Adrenal gland (tissue), 12 donors: ENCODE results near the gene CMTM8. TPM values are rescaled to one million over a fixed set of nuclear protein-coding genes. Genes with fewer than 3 reads are reported as not detected.
A peak's percentile ranks its signal among the peaks of the same experiment; 100 is the strongest.

Source experiments
- DNase-seq, 7 donors: peaks; one replicate each; pipeline ENCODE4 v3.0.0-alpha.2; 2019 to 2020
- H3K27ac ChIP-seq, 5 donors: fragments of 200-600 bp; sonication (generic) in 4 of 5; 1 replicate in 3 of 5; 2 replicates in 2 of 5; pipeline versions ENCODE4 v1.5.1 to v1.8.0; 2016 to 2020; ENCODE audit warnings: mild to moderate bottlenecking in 1 of 5
- H3K27me3 ChIP-seq: fragments of 200-600 bp; 2 replicates; pipeline ENCODE4 v1.8.0; 2021
- H3K36me3 ChIP-seq, 2 donors: fragments of 200-600 bp; replicated peaks in 1 of 2; 1 replicate in 1 of 2; 2 replicates in 1 of 2; pipeline versions ENCODE4 v1.5.1 to v1.8.0; 2018 to 2022
- H3K4me1 ChIP-seq, 2 donors: fragments of 200-600 bp; replicated peaks in 1 of 2; 1 replicate in 1 of 2; 2 replicates in 1 of 2; pipeline versions ENCODE4 v1.5.1 to v1.8.0; 2018 to 2021
- H3K4me3 ChIP-seq, 4 donors: fragments of 200-600 bp; sonication (generic) in 3 of 4; one replicate each; pipeline ENCODE4 v1.5.1; 2016 to 2018
- H3K9me3 ChIP-seq, 3 donors: fragments of 200-600 bp; sonication (generic) in 1 of 3; replicated peaks in 1 of 3; 1 replicate in 2 of 3; 2 replicates in 1 of 3; pipeline versions ENCODE4 v1.5.1 to v1.8.0; 2016 to 2021
- CTCF ChIP-seq, 6 experiments: fragments of 450-650 bp in 4 of 6; fragments of 200-600 bp in 2 of 6; sonication (generic) in 1 of 6; IDR thresholded peaks; 1 replicate in 5 of 6; 2 replicates in 1 of 6; pipeline versions ENCODE4 v1.5.1 to v1.8.0; 2016 to 2021; ENCODE audit warnings: antibody characterized with exemption in 6 of 6, mild to moderate bottlenecking in 2 of 6, moderate library complexity in 1 of 6
- POLR2A ChIP-seq, 2 donors: fragments of 450-650 bp; IDR thresholded peaks; one replicate each; pipeline ENCODE4 v1.6.1; 2017; ENCODE audit warnings: antibody characterized with exemption in 2 of 2, mild to moderate bottlenecking in 2 of 2, moderate library complexity in 1 of 2
- WGBS, 4 donors: extraction: QIAGEN DNeasy Blood & Tissue Kit in 2 of 4; methylation state at CpG; one replicate each; pipeline versions ENCODE4 v1.1.5 to v1.1.7; 2013 to 2017; 5-methylcytosine and 5-hydroxymethylcytosine counted together
- intact Hi-C, 2 donors: fragments of 100-400 bp; cut with DNase I; formaldehyde crosslinking; loops; one replicate each; pipeline versions ENCODE4 v1.14.1 to v1.15.0; 2022 to 2023
- polyA plus RNA-seq, 3 donors: library from polyadenylated mRNA; stranded (reverse); fragments of 200-250 nt in 2 of 3; fragments of 350-450 nt in 1 of 3; fragmentation: Illumina TruSeq in 1 of 3; extraction: RNeasy Lipid Tissue Mini Kit (QIAGEN cat#74804) in 1 of 3; gene quantifications; one replicate each; pipeline ENCODE4 v1.2.3, GENCODE V29; 2013 to 2014
- total RNA-seq, 9 donors: library from RNA; depleted of rRNA in 4 of 9; stranded (reverse); fragments of >200 nt in 4 of 9; fragments of 120-200 nt in 1 of 9; fragmentation: NEBNext Ultra II Directional in 1 of 9; extraction: Animal tissue kit (Norgen Biotek cat#: 25700) in 1 of 9; gene quantifications; one replicate each; pipeline versions ENCODE4 v1.1.0 to v1.2.4, GENCODE V29; 2013 to 2023
- donor health status: healthy with polysubstance abuse.
- donor health status: Bipolar disorder and iron deficiency.
- donor health status: DM: yes; HTN: yes; CAD: no.
- donor health status: DM: no; HTN: no; CAD: no.
- donor health status: DM: no; HTN: no; CAD: no.
- donor health status: DM: yes; HTN: yes; CAD: no.

The CMTM8 gene
- total and polyA plus RNA-seq, 12 donors, result 3.3 to 24.1 (median 16.0) TPM

DNA sequence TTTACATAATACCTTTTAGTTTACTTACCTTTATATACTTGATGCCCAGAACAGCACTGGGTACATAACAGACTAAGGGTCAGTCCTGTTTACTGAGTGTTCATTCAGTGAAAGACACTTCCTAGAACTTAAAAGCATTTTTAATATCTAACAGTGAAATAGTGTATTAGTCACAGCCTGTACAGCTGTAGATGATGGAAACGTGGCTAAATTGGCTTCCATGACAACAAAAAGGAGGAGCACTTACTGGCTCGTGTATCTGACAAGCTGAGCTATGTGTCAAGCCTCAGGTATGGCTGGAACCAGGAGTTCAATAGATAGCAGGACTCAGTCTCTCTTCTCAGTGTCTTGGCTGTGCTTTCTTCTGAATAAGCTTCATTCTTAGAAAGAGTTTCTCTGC is 40.2 kb downstream of the CMTM8 start:
- TF ChIP-seq POLR2A (IDR thresholded peaks at IDR 0.05) (no peak), CTCF (IDR thresholded peaks at IDR 0.05) (no peak)
- Histone ChIP-seq H3K9me3 (no peaks in the 10 kb centered on the region), H3K27ac (no peak overlapping the region), H3K27me3 (no peaks in the 10 kb centered on the region), H3K4me3 (no peak overlapping the region), H3K36me3 (no peaks in the 10 kb centered on the region), H3K4me1 (peaks cover 0 to 15% of the 10 kb centered on the region in 2 donors)
- WGBS, 4 donors, result 0 to 59% (median 26%) methylated on average over 2 of the region's 2 CpGs
- DNase-seq, result peak in 1 of 7 donors; percentile 40
- intact Hi-C loops, result no loop called here

- H3K9me3 ChIP-seq, result no peaks in the 10 kb centered on the region
- TF ChIP-seq POLR2A (IDR thresholded peaks at IDR 0.05), result no peak
- TF ChIP-seq CTCF (IDR thresholded peaks at IDR 0.05), result no peak
- no peak overlapping the region for H3K27ac ChIP-seq
- no peaks in the 10 kb centered on the region for H3K27me3 ChIP-seq
- peaks cover 0 to 15% of the 10 kb centered on the region in 2 donors for H3K4me1 ChIP-seq
- WGBS, 4 donors, result 78 to 93% (median 89%) methylated on average over 6 of the region's 6 CpGs
- H3K36me3 ChIP-seq, result no peaks in the 10 kb centered on the region
- H3K4me3 ChIP-seq, result no peak overlapping the region
- DNase-seq, result no peak
- intact Hi-C loops, result no loop called here
Observed at GRCh38 chr3:32280262-32280910, 41.9 kb downstream of the CMTM8 start.

- Histone ChIP-seq H3K9me3 (no peaks in the 10 kb centered on the region), H3K4me3 (no peak overlapping the region), H3K4me1 (peaks cover 0 to 9% of the 10 kb centered on the region in 2 donors), H3K27me3 (no peaks in the 10 kb centered on the region), H3K36me3 (no peaks in the 10 kb centered on the region), H3K27ac (no peak overlapping the region)
- peak in 5 of 7 donors; percentile 31 to 75 (median 60) for DNase-seq
- no peak for TF ChIP-seq POLR2A (IDR thresholded peaks at IDR 0.05)
- TF ChIP-seq CTCF (IDR thresholded peaks at IDR 0.05), result no peak
- WGBS, 4 donors, result 42 to 47% (median 43%) methylated on average over 2 of the region's 2 CpGs
- intact Hi-C loops, result no loop called here
Observed at GRCh38 chr3:32281570-32282106, 43.2 kb downstream of the CMTM8 start.

GRCh38 chr3:32282578-32283154 is 44.2 kb downstream of the CMTM8 start:
- no peaks in the 10 kb centered on the region for H3K27me3 ChIP-seq
- no peak overlapping the region for H3K27ac ChIP-seq
- WGBS, 4 donors, result 77 to 90% (median 88%) methylated on average over 4 of the region's 4 CpGs
- intact Hi-C loops, result no loop called here
- DNase-seq, result no peak
- no peaks in the 10 kb centered on the region for H3K9me3 ChIP-seq
- no peak overlapping the region for H3K4me3 ChIP-seq
- peaks cover 0 to 9% of the 10 kb centered on the region in 2 donors for H3K4me1 ChIP-seq
- H3K36me3 ChIP-seq, result no peaks in the 10 kb centered on the region
- no peak for TF ChIP-seq POLR2A (IDR thresholded peaks at IDR 0.05)
- no peak for TF ChIP-seq CTCF (IDR thresholded peaks at IDR 0.05)
